Neural progenitor cell (in vitro differentiated cells): ENCODE measurements around the gene GRAMD1C. TPM values are rescaled to one million over a fixed set of nuclear protein-coding genes. Genes with fewer than 3 reads are reported as not detected.

Experiments
- DNase-seq: peaks from one replicate; pipeline ENCODE4 v3.0.0-alpha.2; 2016; ENCODE audit warnings: low spot score
- H2AFZ ChIP-seq: fragments of 200-600 bp; sonication (generic); replicated peaks from 2 replicates; pipeline ENCODE4 v1.6.1; 2016; ENCODE audit warnings: antibody characterized with exemption
- H3F3A ChIP-seq: fragments of 200-600 bp; sonication (generic); 2 replicates; pipeline ENCODE4 v1.6.1; 2016; ENCODE audit warnings: antibody characterized with exemption, low read depth
- H3K27ac ChIP-seq: fragments of 200-600 bp; sonication (generic); 2 replicates; pipeline ENCODE4 v1.5.1; 2016; ENCODE audit warnings: mild to moderate bottlenecking
- H3K27me3 ChIP-seq: fragments of 200-600 bp; sonication (generic); 2 replicates; pipeline ENCODE4 v1.6.1; 2016; ENCODE audit warnings: mild to moderate bottlenecking, moderate library complexity
- H3K36me3 ChIP-seq: fragments of 200-600 bp; sonication (generic); 2 replicates; pipeline ENCODE4 v1.5.1; 2016
- H3K4me1 ChIP-seq: fragments of 200-600 bp; sonication (generic); 2 replicates; pipeline ENCODE4 v1.6.1; 2016; ENCODE audit warnings: mixed run types
- H3K4me2 ChIP-seq: fragments of 200-600 bp; sonication (generic); 2 replicates; pipeline ENCODE4 v1.6.1; 2016
- H3K4me3 ChIP-seq: fragments of 200-600 bp; sonication (generic); 2 replicates; pipeline ENCODE4 v1.5.1; 2016
- H3K79me2 ChIP-seq: fragments of 200-600 bp; sonication (generic); 2 replicates; pipeline ENCODE4 v1.6.1; 2016; ENCODE audit warnings: low read depth
- H3K9ac ChIP-seq: fragments of 200-600 bp; sonication (generic); 2 replicates; pipeline ENCODE4 v1.6.1; 2016
- H3K9me3 ChIP-seq: fragments of 200-600 bp; sonication (generic); 2 replicates; pipeline ENCODE4 v1.5.1; 2016; ENCODE audit warnings: low read depth
- H4K20me1 ChIP-seq: fragments of 200-600 bp; sonication (generic); 2 replicates; pipeline ENCODE4 v1.6.1; 2016; ENCODE audit warnings: low read depth
- H3K27ac Mint-ChIP-seq: 3 replicates; pipeline ENCODE4 v1.8.0; 2021; ENCODE audit warnings: mixed read lengths
- H3K27me3 Mint-ChIP-seq: 2 replicates; pipeline ENCODE4 v1.8.0; 2022; ENCODE audit warnings: low read depth, mild to moderate bottlenecking, inconsistent platforms, moderate library complexity, mixed read lengths; ENCODE audit not compliant: insufficient read depth
- H3K36me3 Mint-ChIP-seq: 3 replicates; pipeline ENCODE4 v1.8.0; 2021; ENCODE audit warnings: mixed read lengths
- H3K4me1 Mint-ChIP-seq: 3 replicates; pipeline ENCODE4 v1.8.0; 2021; ENCODE audit warnings: mixed read lengths
- H3K4me3 Mint-ChIP-seq: 3 replicates; pipeline ENCODE4 v1.8.0; 2021; ENCODE audit warnings: mild to moderate bottlenecking, moderate library complexity, mixed read lengths
- H3K9me3 Mint-ChIP-seq: 3 replicates; pipeline ENCODE4 v1.8.0; 2020; ENCODE audit warnings: mixed read lengths
- EZH2 ChIP-seq: fragments of 200-600 bp; sonication (generic); IDR thresholded peaks from 2 replicates; pipeline ENCODE4 v1.6.1; 2017; ENCODE audit warnings: antibody characterized with exemption, mild to moderate bottlenecking, moderate library complexity
- EZH2phosphoT487 ChIP-seq: fragments of 200-600 bp; sonication (generic); IDR thresholded peaks from 2 replicates; pipeline ENCODE4 v1.6.1; 2017; ENCODE audit warnings: antibody characterized with exemption
- total RNA-seq: library from RNA; depleted of rRNA; stranded (reverse); fragments of >200 nt; gene quantifications from 2 replicates; pipeline ENCODE4 v1.2.3, GENCODE V29; 2015; ENCODE audit warnings: low replicate concordance
- TF ChIP-seq, protein P1 (sequence below): fragments of 200-600 bp; sonication (generic); IDR thresholded peaks from 2 replicates; pipeline ENCODE4 v1.5.1; 2017; ENCODE audit warnings: antibody characterized with exemption, mild to moderate bottlenecking

Gene GRAMD1C
- total RNA-seq, 1 donor from 2014 or later: 10.7 TPM

DNA sequence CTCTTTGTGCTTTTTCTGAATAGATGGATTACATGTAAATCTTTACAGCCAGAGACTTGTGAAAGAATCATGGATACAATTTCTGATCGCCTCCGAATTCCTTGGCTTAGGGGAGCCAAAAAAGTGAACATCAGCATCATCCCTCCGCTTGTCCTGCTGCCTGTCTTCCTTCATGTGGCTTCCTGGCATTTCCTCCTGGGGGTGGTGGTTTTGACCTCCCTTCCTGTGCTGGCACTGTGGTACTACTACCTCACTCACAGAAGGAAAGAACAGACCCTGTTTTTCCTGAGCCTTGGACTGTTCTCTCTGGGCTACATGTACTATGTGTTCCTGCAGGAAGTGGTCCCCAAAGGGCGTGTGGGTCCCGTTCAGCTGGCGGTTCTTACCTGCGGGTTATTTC, 115.1 kb downstream of the GRAMD1C start:
- Histone ChIP-seq H3K27ac (no peak overlapping the region), H3K36me3 (no peaks in the 10 kb centered on the region), H4K20me1 (no peaks in the 10 kb centered on the region), H3K9me3 (no peaks in the 10 kb centered on the region), H2AFZ (no peak overlapping the region), H3K79me2 (no peaks in the 10 kb centered on the region), H3K9ac (no peak overlapping the region), H3K4me2 (no peak overlapping the region), H3K4me1 (peaks cover 11% of the 10 kb centered on the region), H3K27me3 (peaks cover 18% of the 10 kb centered on the region), H3K4me3 (no peak overlapping the region), H3F3A (peaks cover 5% of the 10 kb centered on the region)
- DNase-seq: no peak
- Mint-ChIP-seq H3K27ac (no peak overlapping the region), H3K36me3 (peaks cover 3% of the 10 kb centered on the region), H3K9me3 (no peaks in the 10 kb centered on the region), H3K4me3 (no peak overlapping the region), H3K4me1 (peaks cover 3% of the 10 kb centered on the region), H3K27me3 (peaks cover 8% of the 10 kb centered on the region)
- no peak for TF ChIP-seq EZH2
- no peak for TF ChIP-seq EZH2phosphoT487
- TF ChIP-seq, protein P1, sequence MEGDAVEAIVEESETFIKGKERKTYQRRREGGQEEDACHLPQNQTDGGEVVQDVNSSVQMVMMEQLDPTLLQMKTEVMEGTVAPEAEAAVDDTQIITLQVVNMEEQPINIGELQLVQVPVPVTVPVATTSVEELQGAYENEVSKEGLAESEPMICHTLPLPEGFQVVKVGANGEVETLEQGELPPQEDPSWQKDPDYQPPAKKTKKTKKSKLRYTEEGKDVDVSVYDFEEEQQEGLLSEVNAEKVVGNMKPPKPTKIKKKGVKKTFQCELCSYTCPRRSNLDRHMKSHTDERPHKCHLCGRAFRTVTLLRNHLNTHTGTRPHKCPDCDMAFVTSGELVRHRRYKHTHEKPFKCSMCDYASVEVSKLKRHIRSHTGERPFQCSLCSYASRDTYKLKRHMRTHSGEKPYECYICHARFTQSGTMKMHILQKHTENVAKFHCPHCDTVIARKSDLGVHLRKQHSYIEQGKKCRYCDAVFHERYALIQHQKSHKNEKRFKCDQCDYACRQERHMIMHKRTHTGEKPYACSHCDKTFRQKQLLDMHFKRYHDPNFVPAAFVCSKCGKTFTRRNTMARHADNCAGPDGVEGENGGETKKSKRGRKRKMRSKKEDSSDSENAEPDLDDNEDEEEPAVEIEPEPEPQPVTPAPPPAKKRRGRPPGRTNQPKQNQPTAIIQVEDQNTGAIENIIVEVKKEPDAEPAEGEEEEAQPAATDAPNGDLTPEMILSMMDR: no peak

DNA sequence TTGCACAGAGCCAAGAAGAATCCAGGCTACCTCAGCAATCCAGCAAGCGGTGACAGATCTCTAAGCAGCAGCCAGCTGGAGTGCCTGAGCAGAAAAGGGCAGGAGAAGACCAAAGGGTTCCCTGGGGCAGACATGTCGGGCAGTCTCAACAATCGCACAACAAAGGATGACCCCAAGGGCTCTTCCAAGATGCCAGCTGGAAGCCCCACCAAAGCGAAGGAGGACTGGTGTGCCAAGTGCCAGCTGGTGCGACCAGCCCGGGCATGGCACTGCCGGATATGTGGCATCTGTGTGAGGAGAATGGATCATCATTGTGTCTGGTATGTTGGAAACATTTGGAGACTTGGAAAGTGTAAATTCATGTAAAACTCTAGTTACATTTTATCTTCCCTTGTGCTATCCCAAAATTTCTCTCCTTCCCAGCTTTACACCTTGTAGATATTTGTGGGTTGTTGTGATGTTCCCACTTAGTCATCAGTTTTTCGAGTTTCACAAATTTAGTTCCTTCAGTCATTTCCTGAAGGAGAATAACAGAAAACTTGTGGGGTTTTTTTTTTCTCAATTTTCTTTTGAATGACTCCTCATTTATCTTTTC, 115.6 kb downstream of the GRAMD1C start:
- no peaks in the 10 kb centered on the region for H3K4me1 Mint-ChIP-seq

DNA sequence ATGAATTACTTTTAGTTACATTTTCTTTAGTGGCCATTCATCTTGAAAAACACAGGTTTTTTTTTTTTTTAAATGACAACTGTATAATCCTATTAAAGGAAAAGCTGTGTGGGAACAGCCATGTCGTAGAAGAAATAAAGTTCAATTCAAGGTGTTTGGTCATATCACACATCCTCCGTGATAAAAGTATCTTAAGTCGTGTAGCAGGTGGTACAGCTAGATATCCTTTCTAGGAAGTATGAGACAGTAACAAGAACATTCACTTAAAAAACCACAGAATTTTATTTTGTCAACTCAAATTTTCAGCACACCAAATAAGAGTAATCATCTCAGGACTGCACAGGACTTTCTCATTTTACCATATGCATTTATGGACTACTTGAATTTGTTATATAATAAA, 125.3 kb downstream of the GRAMD1C start:
- Histone ChIP-seq H3K4me1 (no peaks in the 10 kb centered on the region), H3K36me3 (no peaks in the 10 kb centered on the region), H3K27ac (no peak overlapping the region), H4K20me1 (no peaks in the 10 kb centered on the region), H3F3A (no peaks in the 10 kb centered on the region), H3K9ac (no peak overlapping the region), H2AFZ (no peak overlapping the region), H3K27me3 (no peaks in the 10 kb centered on the region), H3K79me2 (no peaks in the 10 kb centered on the region), H3K4me3 (no peak overlapping the region), H3K9me3 (no peaks in the 10 kb centered on the region), H3K4me2 (no peak overlapping the region)
- Mint-ChIP-seq H3K9me3 (no peaks in the 10 kb centered on the region), H3K36me3 (no peaks in the 10 kb centered on the region), H3K27me3 (no peaks in the 10 kb centered on the region), H3K4me1 (no peaks in the 10 kb centered on the region), H3K27ac (no peak overlapping the region), H3K4me3 (no peak overlapping the region)
- DNase-seq: no peak
- TF ChIP-seq EZH2: no peak
- TF ChIP-seq, protein P1: no peak
- no peak for TF ChIP-seq EZH2phosphoT487

More for the DNA sequence above, 115.6 kb downstream of the GRAMD1C start:
- peaks cover 3% of the 10 kb centered on the region for H3K36me3 Mint-ChIP-seq
- Histone ChIP-seq H3K4me2 (no peak overlapping the region), H3K4me1 (peaks cover 11% of the 10 kb centered on the region), H3K4me3 (no peak overlapping the region), H3K27ac (no peak overlapping the region), H3K79me2 (no peaks in the 10 kb centered on the region), H3F3A (no peaks in the 10 kb centered on the region), H3K9me3 (no peaks in the 10 kb centered on the region), H3K36me3 (no peaks in the 10 kb centered on the region), H3K9ac (no peak overlapping the region), H2AFZ (no peak overlapping the region), H3K27me3 (peaks cover 13% of the 10 kb centered on the region), H4K20me1 (no peaks in the 10 kb centered on the region)
- no peak overlapping the region for H3K4me3 Mint-ChIP-seq
- H3K27me3 Mint-ChIP-seq: peaks cover 5% of the 10 kb centered on the region
- no peaks in the 10 kb centered on the region for H3K9me3 Mint-ChIP-seq
- no peak for DNase-seq
- no peak overlapping the region for H3K27ac Mint-ChIP-seq
- TF ChIP-seq, protein P1: no peak
- TF ChIP-seq EZH2 (no peak), EZH2phosphoT487 (no peak)
